Measurements from ENCODE around the gene MAGEB10. TPM values are rescaled to one million over a fixed set of nuclear protein-coding genes. Genes with fewer than 3 reads are reported as not detected.
"Not testable (repeated sequence)": the region's sequence is repeated elsewhere in the genome, so short reads cannot be mapped to it uniquely, and the experiment has no call there.

The MAGEB10 gene
- total RNA-seq, 1 donor from 2014 or later = not detected

DNA sequence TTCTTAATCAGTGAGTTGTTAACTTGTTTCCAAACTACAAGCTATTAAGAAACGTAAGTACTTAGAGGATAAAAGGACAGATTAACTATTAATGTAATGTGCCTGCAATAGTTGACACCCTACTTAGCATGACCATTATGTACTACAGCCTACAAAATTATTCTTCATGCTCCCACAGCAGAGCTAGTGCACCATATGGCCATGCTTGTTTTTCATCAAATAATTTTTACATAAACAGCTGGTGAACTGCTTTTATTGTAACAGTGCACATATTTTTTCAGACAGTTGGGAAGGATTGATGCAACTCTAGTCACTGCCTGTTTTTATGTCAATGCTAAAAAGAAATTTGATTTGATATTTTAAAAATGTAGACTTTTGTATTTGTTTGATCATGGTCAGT lies 10.2 kb upstream of the MAGEB10 start:
- Histone ChIP-seq H3K9me3 (no peaks in the 10 kb centered on the region), H3K4me3 (no peak overlapping the region), H3K4me1 (no peaks in the 10 kb centered on the region), H3K36me3 (no peaks in the 10 kb centered on the region), H3K27me3 (no peaks in the 10 kb centered on the region), H3K27ac (no peak overlapping the region)
- intact Hi-C loops (cut with DNase I) = no loop called here
- DNase-seq (no peak), ATAC-seq (no peak)
- TF ChIP-seq, protein P1, sequence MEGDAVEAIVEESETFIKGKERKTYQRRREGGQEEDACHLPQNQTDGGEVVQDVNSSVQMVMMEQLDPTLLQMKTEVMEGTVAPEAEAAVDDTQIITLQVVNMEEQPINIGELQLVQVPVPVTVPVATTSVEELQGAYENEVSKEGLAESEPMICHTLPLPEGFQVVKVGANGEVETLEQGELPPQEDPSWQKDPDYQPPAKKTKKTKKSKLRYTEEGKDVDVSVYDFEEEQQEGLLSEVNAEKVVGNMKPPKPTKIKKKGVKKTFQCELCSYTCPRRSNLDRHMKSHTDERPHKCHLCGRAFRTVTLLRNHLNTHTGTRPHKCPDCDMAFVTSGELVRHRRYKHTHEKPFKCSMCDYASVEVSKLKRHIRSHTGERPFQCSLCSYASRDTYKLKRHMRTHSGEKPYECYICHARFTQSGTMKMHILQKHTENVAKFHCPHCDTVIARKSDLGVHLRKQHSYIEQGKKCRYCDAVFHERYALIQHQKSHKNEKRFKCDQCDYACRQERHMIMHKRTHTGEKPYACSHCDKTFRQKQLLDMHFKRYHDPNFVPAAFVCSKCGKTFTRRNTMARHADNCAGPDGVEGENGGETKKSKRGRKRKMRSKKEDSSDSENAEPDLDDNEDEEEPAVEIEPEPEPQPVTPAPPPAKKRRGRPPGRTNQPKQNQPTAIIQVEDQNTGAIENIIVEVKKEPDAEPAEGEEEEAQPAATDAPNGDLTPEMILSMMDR (IDR thresholded peaks at IDR 0.05) = no peak

DNA sequence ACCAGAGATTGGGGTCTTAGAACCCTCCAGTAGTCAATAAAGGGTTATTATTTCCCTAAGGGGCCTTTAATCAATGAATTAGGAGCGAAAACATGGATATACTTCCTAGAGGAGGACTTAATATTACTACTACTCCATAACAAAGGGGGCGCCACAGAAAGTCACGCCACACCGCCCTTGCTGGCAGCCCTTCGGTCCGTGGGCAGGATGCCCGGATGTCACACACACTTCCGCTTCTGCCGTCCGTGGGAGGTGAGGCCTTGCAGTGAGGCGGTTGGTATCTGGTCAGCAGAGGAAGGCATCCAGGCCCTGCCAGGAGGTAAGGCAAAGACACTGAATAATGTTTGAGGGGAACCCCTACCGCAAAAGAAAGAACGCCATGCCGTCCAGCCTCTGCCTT lies 436 bp downstream of the MAGEB10 start:
- no peak overlapping the region for H3K27ac ChIP-seq
- TF ChIP-seq, protein P1 (IDR thresholded peaks at IDR 0.05) = no peak
- intact Hi-C loops (cut with DNase I) = no loop called here
- H3K4me3 ChIP-seq = no peak overlapping the region
- no peaks in the 10 kb centered on the region for H3K27me3 ChIP-seq
- H3K9me3 ChIP-seq = no peaks in the 10 kb centered on the region
- ATAC-seq = no peak
- H3K36me3 ChIP-seq = no peaks in the 10 kb centered on the region
- no peak for DNase-seq
- no peaks in the 10 kb centered on the region for H3K4me1 ChIP-seq

DNA sequence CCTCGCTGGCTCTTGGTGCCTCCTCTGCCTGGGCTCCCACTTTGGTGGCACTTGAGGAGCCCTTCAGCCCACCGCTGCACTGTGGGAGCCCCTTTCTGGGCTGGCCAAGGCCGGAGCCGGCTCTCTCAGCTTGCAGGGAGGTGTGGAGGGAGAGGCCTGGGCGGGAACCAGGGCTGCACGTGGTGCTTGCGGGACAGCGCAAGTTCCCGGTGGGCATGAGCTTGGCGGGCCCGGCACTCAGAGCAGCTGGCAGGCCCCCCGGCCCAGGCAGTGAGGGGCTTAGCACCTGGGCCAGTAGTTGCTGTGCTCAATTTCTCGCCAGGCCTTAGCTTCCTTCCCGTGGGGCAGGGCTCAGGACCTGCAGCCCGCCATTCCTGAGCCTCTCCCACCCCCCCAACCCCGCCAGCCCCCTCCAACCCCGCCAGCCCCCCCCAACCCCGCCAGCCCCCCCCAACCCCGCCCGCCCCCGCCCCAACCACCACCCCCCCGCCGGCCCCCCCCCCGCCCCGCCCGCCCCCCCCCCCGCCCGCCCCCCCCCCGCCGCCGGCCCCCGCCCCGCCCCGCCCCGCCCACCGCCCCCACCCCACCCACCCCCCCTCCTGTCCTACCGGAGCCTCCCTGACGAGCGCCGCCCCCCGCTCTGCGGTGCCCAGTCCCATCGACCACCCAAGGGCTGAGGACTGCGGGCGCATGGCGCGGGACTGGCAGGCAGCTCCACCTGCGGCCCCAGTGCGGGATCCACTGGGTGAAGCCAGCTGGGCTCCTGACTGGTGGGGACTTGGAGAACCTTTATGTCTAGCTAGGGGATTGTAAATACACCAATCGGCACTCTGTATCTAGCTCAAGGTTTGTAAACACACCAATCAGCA lies 1.4 kb downstream of the MAGEB10 start:
- H3K9me3 ChIP-seq; ATAC-seq; H3K36me3 ChIP-seq; intact Hi-C loops (cut with DNase I); H3K4me3 ChIP-seq; DNase-seq; H3K27me3 ChIP-seq; H3K4me1 ChIP-seq; H3K27ac ChIP-seq: not testable (repeated sequence)

DNA sequence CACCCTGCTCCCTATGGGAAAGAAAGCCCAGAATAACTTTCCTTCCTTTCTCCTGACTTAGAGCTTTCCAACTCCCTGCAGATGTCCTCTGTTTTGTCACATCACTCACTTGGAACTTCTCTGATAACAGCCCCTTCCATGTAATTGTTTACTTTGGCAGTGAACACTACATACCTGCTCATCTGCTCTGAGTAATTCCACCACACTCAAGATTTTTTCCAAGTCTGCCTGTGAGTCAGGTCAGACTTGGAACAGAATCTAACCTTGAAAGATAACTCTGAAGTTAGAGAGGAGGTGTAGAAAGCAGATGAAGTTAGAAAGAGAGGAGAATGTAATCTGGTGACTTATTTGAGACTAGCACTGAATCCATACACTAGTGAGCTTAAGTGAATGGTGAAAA lies 7.4 kb downstream of the MAGEB10 start:
- no peaks in the 10 kb centered on the region for H3K4me1 ChIP-seq
- no peaks in the 10 kb centered on the region for H3K9me3 ChIP-seq
- TF ChIP-seq, protein P1 (IDR thresholded peaks at IDR 0.05) = no peak
- DNase-seq = no peak
- no peaks in the 10 kb centered on the region for H3K27me3 ChIP-seq
- intact Hi-C loops (cut with DNase I) = no loop called here
- H3K27ac ChIP-seq = no peak overlapping the region
- H3K36me3 ChIP-seq = no peaks in the 10 kb centered on the region
- no peak overlapping the region for H3K4me3 ChIP-seq
- ATAC-seq = no peak

DNA sequence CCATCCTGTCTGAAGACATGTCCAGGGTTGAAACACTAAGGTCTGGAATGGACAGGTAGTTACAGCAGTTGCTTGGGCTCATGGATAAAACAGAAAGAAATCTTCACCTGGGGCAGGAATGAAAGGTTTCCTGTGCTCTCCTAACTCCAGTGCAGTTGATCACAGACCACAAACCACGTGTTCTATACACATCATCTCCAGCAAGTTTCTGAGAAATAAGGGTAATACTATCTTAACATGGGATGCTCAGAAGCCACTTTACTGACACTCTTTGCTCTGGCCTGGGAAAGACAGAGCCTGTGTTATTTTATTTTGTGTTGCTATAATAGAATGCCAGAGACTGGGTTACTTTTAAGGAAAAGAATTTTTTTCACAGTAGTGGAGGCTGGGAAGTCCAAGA lies 16.0 kb downstream of the MAGEB10 start:
- H3K27me3 ChIP-seq = no peaks in the 10 kb centered on the region
- no peaks in the 10 kb centered on the region for H3K9me3 ChIP-seq
- no peak overlapping the region for H3K4me3 ChIP-seq
- no peak overlapping the region for H3K27ac ChIP-seq
- ATAC-seq (no peak), DNase-seq (no peak)
- TF ChIP-seq, protein P1 (IDR thresholded peaks at IDR 0.05) = no peak
- intact Hi-C loops (cut with DNase I) = no loop called here
- no peaks in the 10 kb centered on the region for H3K36me3 ChIP-seq
- no peaks in the 10 kb centered on the region for H3K4me1 ChIP-seq

DNA sequence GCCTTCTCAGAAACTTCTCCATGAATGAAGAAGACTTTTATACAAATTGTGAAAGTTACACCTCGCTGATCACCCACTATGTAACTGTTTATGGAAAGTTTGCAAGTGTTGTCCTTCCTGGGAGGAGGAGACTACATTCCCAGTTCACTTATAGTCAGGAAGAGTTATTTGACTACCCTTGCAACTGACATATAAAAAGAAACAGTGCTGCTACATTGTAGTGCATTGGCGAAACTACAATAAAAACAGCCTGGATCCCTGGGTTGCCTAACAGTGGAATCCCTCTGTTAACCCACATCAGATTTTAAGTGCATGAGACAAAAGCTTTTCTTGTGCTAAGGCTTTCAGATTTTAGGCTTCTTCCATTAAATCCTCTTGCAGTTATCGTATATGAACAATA lies 30.4 kb downstream of the MAGEB10 start:
- ATAC-seq = no peak
- Histone ChIP-seq H3K4me3 (no peak overlapping the region), H3K27ac (no peak overlapping the region), H3K9me3 (no peaks in the 10 kb centered on the region), H3K36me3 (no peaks in the 10 kb centered on the region), H3K27me3 (no peaks in the 10 kb centered on the region), H3K4me1 (no peaks in the 10 kb centered on the region)
- intact Hi-C loops (cut with DNase I) = no loop called here
- TF ChIP-seq, protein P1 (IDR thresholded peaks at IDR 0.05) = no peak
- no peak for DNase-seq
